SH-SY5Y (cell line): ENCODE results near the gene VAV2.

Source experiments
- GATA2 ChIP-seq: IDR thresholded peaks from 2 replicates; pipeline ENCODE4 v1.6.1; 2011; ENCODE audit warnings: mild to moderate bottlenecking, low read depth, low read length
- GATA3 ChIP-seq: IDR thresholded peaks from 2 replicates; pipeline ENCODE4 v1.6.1; 2011; ENCODE audit warnings: low read depth, mild to moderate bottlenecking, low read length, moderate library complexity

GRCh38 chr9:133875131-133875530 is 117.0 kb downstream of the VAV2 start:
- TF ChIP-seq GATA2, result no peak
- no peak for TF ChIP-seq GATA3
